GM12872 (cell line): ENCODE measurements around the gene CDK19.

Experiments
- TF ChIP-seq, protein P1 (sequence below): IDR thresholded peaks from 3 replicates; pipeline ENCODE4 v1.5.1; 2011; ENCODE audit warnings: low read depth, mild to moderate bottlenecking, low read length, moderate library complexity; ENCODE audit not compliant: insufficient read depth

Gene CDK19

DNA sequence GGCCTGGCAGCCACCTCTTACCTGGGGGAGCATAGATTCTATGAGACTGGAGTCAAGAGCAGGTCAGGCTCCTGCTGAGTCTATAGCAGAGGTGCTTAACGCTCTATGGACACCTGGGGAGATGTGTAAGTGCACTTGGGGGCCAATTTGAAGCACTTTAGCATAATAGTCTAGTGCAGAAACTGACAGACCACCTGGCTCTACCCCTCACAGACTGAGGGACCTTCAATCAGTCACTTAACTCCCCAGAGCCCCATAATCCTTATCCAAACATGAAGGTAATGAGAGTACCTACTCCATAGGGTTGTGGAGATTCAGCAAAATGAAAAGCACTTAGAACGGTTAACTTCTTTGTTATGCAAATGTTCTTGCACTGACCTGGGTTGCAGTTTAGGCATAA lies 251.6 kb downstream of the CDK19 start:
- TF ChIP-seq, protein P1, sequence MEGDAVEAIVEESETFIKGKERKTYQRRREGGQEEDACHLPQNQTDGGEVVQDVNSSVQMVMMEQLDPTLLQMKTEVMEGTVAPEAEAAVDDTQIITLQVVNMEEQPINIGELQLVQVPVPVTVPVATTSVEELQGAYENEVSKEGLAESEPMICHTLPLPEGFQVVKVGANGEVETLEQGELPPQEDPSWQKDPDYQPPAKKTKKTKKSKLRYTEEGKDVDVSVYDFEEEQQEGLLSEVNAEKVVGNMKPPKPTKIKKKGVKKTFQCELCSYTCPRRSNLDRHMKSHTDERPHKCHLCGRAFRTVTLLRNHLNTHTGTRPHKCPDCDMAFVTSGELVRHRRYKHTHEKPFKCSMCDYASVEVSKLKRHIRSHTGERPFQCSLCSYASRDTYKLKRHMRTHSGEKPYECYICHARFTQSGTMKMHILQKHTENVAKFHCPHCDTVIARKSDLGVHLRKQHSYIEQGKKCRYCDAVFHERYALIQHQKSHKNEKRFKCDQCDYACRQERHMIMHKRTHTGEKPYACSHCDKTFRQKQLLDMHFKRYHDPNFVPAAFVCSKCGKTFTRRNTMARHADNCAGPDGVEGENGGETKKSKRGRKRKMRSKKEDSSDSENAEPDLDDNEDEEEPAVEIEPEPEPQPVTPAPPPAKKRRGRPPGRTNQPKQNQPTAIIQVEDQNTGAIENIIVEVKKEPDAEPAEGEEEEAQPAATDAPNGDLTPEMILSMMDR, result no peak

DNA sequence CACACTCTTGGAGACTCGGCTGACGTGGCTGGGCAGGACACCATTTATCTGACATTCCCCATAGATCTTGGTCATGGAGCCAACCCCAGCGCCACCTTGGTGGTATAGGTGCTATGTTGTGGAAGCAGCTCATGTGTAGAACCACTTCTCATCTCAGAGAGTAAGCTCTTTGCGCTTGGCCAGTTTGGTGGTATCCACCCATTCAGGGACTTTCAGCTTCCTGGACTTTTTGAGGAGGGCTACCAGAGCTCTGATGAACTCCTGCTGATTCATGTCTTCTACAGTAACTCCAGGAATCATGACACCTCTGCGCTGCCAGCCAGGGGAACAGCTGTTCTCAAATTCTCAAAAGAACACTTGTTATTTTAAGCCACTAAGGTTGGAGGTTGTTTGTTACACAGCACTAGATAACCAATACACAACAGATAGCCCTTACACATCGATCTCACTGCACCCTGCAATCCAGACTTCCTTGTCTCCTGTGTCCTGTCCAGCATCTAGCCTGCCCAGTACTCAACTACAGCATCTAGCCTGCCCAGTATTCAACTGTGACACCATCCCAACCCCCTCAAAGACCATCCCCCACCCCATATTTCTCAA lies 252.9 kb downstream of the CDK19 start:
- TF ChIP-seq, protein P1, result no peak

DNA sequence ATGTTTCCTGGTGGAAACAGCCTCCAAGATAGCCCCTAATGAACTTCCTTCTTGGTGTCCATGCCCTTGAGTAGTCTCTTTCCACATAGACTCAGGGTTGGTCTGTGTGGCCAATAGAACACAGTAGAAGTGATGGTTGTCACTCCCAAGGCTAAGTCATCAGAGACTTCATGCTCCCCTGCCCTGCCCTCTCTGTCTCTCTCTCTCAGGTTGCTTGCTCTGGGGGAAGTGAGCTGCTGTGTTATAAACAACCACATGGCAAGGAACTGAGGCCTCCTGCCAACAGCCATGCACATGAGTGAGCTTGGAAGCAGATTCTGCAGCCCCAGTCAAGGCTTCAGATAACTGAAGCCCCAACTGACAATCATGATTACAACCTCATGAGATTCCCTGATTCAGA lies 253.6 kb downstream of the CDK19 start:
- TF ChIP-seq, protein P1, result no peak

DNA sequence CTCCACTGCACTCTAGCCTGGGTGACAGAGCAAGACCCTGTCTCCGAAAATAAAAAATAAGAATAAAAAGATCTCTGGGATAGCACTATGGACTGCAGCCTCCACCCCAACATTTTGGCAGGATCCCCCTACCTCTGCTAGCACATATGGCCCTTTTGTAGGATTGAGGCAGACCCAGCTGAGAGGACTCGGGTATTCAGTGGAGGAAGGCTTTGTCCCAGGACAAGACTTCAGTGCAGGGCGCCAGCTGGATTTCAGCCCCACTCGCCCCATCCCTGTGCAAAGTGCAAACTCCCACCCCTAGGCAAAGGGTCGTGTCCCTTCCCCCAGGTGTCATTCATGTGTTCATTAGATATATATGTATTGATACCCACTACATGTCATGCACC lies 254.3 kb downstream of the CDK19 start:
- TF ChIP-seq, protein P1, result no peak

DNA sequence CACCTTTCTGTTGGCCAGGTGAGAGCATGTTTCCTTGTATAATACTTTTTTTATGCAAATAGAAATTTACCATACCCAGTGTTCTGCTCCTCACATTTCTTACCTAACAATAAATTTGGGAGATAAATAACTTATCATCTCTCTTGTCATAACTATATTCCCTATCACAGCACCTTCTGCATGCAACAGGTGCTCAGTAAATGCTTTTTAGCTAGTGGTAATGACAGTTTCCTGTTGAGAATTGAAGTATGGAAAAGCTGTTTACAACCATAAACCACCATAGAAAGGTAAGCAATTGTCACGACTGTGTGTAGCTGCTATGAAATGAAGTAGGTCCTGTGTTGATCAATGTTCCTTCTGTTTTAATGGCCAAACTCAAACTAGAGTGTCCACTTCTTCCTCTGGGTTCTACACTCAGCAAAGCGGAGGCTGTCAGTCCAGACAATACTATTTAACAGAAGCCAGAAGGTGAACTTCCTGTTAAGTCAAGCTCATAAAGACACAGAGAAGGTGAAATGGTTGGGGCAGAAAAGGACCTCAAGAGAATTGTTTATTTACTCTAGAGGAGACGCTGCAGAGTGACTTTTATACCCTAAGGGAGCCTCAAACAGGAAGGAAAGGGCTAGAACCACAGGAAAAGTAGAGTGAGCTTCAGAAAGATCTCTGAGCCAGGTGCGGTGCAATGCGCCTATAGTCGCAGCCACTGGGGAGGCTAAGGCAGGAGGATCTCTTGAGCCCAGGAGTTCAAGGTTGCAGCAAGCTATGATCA lies 254.8 kb downstream of the CDK19 start:
- TF ChIP-seq, protein P1, result no peak
